ENCODE measurements around the gene FTO. TPM values are rescaled to one million over a fixed set of nuclear protein-coding genes. Genes with fewer than 3 reads are reported as not detected.
A peak's percentile ranks its signal among the peaks of the same experiment; 100 is the strongest.

The FTO gene
- total RNA-seq, 1 donor from 2014 or later = 39.4 TPM

DNA sequence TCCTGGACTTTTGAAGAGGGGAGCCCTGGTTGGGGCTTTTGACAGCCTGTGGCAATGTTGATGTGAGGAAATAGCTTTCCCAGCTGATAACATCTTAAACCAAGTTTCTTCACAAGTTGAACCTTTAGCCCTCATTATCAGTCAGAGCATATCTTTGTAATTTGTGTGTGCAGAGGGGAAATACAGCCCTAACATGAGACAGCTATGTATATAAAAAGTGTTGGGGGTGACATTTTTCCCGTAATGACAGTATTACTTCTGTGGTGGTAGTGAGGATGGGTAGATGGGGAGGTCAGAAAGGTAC lies 221.1 kb downstream of the FTO start:
- DNase-seq (ENCODE audit: low read depth in 2 of 2) = no peak

GRCh38 chr16:53925526-53925925 lies 221.6 kb downstream of the FTO start:
- no peak for DNase-seq (ENCODE audit: low read depth in 2 of 2)

DNA sequence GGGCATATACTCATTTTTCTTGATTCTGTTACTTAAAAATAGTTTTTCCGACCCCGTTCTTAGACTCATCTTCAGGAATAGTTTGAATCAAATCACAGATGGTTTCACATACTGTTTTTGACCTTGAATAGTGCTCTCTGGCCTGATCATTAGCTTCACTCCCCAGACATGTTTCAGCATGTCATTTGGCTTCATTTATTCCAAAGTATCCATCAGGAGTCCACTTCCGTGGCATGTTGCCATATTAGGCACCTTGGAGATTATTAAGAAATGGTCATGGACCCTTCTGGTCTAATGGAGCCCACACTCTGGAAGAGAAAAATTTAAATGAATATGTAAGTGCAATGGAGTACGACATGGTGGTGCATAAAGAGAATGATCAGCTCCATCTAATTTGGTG lies 222.3 kb downstream of the FTO start:
- DNase-seq (ENCODE audit: low read depth in 2 of 2) = no peak

- DNase-seq (ENCODE audit: low read depth in 2 of 2) = no peak
Observed at GRCh38 chr16:53932975-53933374, 229.0 kb downstream of the FTO start.

GRCh38 chr16:53933407-53933806 lies 229.5 kb downstream of the FTO start:
- DNase-seq (ENCODE audit: low read depth in 2 of 2) = no peak

DNA sequence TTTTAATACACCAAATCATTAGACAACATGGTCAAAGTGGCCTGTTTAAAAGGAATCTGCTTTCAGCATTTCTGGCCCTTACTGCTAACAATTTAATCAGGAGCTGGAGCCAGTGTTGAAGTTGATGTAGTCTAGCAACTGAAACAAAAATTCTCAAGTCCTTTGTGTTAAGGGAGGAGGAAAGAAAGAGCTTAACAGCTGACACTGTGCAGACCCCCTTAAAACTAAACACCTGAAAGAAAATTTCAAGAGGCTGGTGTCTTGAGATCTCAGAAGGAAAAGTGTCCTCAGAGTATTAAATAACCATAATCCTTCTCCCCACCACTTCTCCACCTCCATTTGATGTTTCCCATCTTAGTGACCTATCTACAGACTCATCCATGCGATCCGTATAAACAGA lies 232.1 kb downstream of the FTO start:
- DNase-seq (ENCODE audit: low read depth in 2 of 2) = no peak

- DNase-seq (ENCODE audit: low read depth in 2 of 2) = no peak
Observed at GRCh38 chr16:53936529-53936928, 232.6 kb downstream of the FTO start.

GRCh38 chr16:53937161-53937880 lies 233.4 kb downstream of the FTO start:
- no peak for DNase-seq (ENCODE audit: low read depth in 2 of 2)

DNA sequence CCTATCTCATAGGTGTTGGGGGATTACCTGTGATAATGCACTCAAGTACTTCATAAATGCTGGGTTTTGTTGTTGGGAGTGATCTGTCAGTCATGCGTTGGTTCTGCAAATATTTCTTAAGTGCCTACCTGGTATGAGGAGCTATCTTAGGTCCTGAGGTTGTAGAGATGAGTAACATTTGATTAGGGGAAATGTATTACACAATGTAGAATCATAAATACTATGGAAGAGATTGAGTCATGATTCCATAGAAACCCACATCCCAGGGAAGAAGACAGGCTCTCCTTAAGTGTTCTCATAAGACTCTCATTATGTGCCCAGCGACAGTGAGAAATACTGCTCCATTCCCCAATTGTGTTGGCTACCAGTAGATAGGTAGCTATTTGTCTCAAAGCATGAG lies 240.1 kb downstream of the FTO start:
- DNase-seq (ENCODE audit: low read depth in 2 of 2) = no peak

GRCh38 chr16:53945996-53946395 lies 242.0 kb downstream of the FTO start:
- peak; percentile 40 to 58 for DNase-seq (ENCODE audit: low read depth in 2 of 2)

GRCh38 chr16:53946746-53947386 lies 242.9 kb downstream of the FTO start:
- no peak for DNase-seq (ENCODE audit: low read depth in 2 of 2)

DNA sequence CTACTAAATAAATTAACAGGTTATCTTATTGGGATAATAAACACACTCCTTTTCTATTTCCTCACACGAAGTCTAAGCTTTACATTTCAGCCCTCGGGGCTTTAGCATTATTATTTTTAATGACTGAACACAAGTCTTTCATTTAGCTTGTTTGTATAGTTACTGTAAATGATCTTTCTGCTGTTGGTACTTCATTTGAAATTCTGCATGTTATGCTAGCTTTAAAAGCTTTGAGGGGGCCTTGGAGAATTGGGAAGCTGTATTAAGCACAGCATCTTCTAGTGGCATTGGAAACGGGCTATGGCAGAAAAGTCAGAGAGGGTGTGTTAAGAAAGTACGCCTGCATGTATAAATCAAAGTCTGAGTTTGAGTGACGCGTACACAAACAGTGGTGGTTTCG lies 243.7 kb downstream of the FTO start:
- DNase-seq (ENCODE audit: low read depth in 2 of 2) = no peak

- DNase-seq (ENCODE audit: low read depth in 2 of 2) = no peak
Observed at GRCh38 chr16:53948326-53948725, 244.4 kb downstream of the FTO start.

GRCh38 chr16:53948734-53949430 lies 244.9 kb downstream of the FTO start:
- no peak for DNase-seq (ENCODE audit: low read depth in 2 of 2)

DNA sequence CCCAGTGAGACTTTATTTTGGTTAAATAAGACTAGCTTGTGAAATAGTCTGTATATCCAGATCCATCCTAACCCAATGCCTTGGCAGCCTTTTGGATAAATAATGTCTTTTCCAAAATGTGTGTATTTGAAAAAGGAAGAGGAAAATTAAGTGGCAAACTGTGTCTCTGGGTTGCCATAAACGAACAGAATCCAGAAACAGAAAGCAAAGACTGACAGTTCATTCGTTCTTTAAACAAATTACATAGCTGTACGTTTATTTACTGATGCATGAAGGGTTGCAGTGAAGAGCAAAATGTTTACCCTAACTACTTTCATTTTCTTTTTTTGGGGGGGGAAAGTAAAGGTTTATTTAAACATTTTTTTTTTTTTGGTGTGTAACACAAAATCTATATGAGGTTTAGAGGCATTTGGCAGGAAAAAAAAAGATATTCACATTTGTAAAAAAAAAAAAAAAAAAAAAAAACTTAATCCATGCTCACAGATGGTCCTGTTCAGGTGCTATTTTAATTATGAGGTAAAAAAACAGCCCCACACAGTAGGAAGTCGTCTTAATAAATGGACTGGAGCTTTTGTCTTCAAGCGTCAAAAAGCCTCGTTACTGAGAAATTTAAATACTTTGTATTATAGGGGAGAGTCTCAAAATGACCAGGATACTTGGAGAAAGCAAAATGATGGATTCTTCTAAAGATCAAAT lies 245.9 kb downstream of the FTO start:
- no peak for DNase-seq (ENCODE audit: low read depth in 2 of 2)

GRCh38 chr16:53950677-53951076 lies 246.7 kb downstream of the FTO start:
- DNase-seq (ENCODE audit: low read depth in 2 of 2) = no peak

GRCh38 chr16:53952215-53953208 lies 248.6 kb downstream of the FTO start:
- peak in 1 of 2 donors; percentile 0 for DNase-seq (ENCODE audit: low read depth in 2 of 2)

GRCh38 chr16:53953336-53953735 lies 249.4 kb downstream of the FTO start:
- DNase-seq (ENCODE audit: low read depth in 2 of 2) = no peak

DNA sequence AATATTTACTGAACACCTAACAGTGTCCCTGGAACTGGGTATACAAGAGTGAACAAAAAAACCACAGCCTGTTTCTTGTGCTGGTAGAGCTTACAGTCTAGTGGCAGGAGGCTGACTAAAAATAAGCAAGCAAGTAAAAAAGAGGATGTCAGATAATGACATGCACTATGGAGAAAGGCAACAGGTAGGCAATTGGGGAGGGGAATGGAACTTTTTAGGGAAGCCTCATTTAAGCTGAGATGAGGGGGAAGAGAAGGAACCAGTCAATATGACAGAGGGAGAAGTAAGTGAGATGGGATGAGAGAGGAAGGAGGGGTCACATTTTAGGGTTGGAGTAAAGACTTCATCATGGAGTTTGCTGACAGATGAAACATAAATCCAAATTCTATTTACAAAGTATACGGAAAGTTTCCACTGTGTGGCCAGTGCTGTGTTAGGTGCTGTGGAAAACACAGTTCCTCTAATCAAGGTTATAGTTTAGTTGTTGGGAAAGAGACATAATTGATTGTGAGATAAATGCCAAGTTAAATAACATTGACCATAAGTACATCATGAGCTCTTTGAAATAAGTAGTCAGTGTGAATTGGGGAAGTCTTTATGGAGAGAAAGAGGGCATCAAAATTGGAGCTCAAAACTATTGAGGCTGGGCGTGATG lies 251.4 kb downstream of the FTO start:
- DNase-seq (ENCODE audit: low read depth in 2 of 2) = no peak

- no peak for DNase-seq (ENCODE audit: low read depth in 2 of 2)
Observed at GRCh38 chr16:53958341-53958880, 254.5 kb downstream of the FTO start.

Measured in dermis microvascular lymphatic vessel endothelial cell (primary cell).